MCF 10A (cell line): ENCODE data around the gene FOXP1. TPM values are rescaled to one million over a fixed set of nuclear protein-coding genes. Genes with fewer than 3 reads are reported as not detected.

Experiments
- BruUV-seq: library from RNA; stranded (reverse); fragments of 400-500 nt; replicated peaks from 2 replicates; lab custom pipeline; 2021; lab: Mats Ljungman, UMichigan
- CTCF ChIA-PET: fragments of 300-600 bp; sonication (Branson Sonifier 250); formaldehyde crosslinking; extraction: SDS; loops from one replicate; lab custom pipeline; 2021; ENCODE audit warnings: antibody characterized with exemption, inconsistent platforms; lab: Yijun Ruan, JAX
- POLR2A ChIA-PET: fragments of 300-600, 350-650 bp; sonication (Branson Sonifier 250); formaldehyde crosslinking; extraction: SDS; loops from one replicate; lab custom pipeline; 2020; ENCODE audit warnings: antibody characterized with exemption, inconsistent platforms; lab: Yijun Ruan, JAX
- DNase-seq: peaks from one replicate; pipeline ENCODE4 v3.0.0-alpha.2; 2018; ENCODE audit not compliant: unreplicated experiment
- H3K27ac Mint-ChIP-seq: one replicate; pipeline ENCODE4 v1.8.0; 2022; ENCODE audit warnings: mild to moderate bottlenecking, low read depth, mixed read lengths; ENCODE audit not compliant: unreplicated experiment
- H3K27me3 Mint-ChIP-seq: one replicate; pipeline ENCODE4 v1.8.0; 2022; ENCODE audit warnings: mixed read lengths; ENCODE audit not compliant: insufficient read depth, unreplicated experiment
- H3K36me3 Mint-ChIP-seq: one replicate; pipeline ENCODE4 v1.8.0; 2022; ENCODE audit warnings: mild to moderate bottlenecking, moderate library complexity, mixed read lengths; ENCODE audit not compliant: insufficient read depth, unreplicated experiment
- H3K4me1 Mint-ChIP-seq: one replicate; pipeline ENCODE4 v1.8.0; 2022; ENCODE audit warnings: mixed read lengths; ENCODE audit not compliant: insufficient read depth, unreplicated experiment
- H3K4me3 Mint-ChIP-seq: one replicate; pipeline ENCODE4 v1.8.0; 2022; ENCODE audit warnings: mild to moderate bottlenecking, moderate library complexity, mixed read lengths; ENCODE audit not compliant: unreplicated experiment
- H3K9me3 Mint-ChIP-seq: one replicate; pipeline ENCODE4 v1.8.0; 2022; ENCODE audit warnings: mixed read lengths; ENCODE audit not compliant: unreplicated experiment
- CTCF ChIP-seq: fragments of 200-600 bp; IDR thresholded peaks from one replicate; pipeline ENCODE4 v1.8.0; 2022; ENCODE audit warnings: antibody characterized with exemption, mild to moderate bottlenecking; ENCODE audit not compliant: unreplicated experiment
- intact Hi-C: fragments of 100-400 bp; cut with micrococcal nuclease; formaldehyde crosslinking; loops from 2 replicates; pipeline ENCODE4 v1.14.1; 2022
- total RNA-seq: library from RNA; stranded (reverse); gene quantifications from 2 replicates; pipeline ENCODE4 v1.2.3, GENCODE V29; 2022

FOXP1 gene
- total RNA-seq, 1 experiment from 2014 or later = 49.0 TPM

GRCh38 chr3:70982284-70982683, 601.2 kb downstream of the FOXP1 start:
- DNase-seq = no peak
- intact Hi-C loops = no loop called here
- no peak for TF ChIP-seq CTCF
- no peaks in the 10 kb centered on the region for H3K27me3 Mint-ChIP-seq
- peaks cover 53% of the 10 kb centered on the region for H3K36me3 Mint-ChIP-seq
- BruUV-seq = TSS peak; percentile 26
- ChIA-PET POLR2A (interaction anchor here (0.6 to 1.3 kb wide), 8 partner anchors 73 to 934 kb away, joined by 3 to 5 read pairs (median 3); no protein-coding TSS in a partner anchor), CTCF (interaction anchor here (0.8 kb wide), 1 partner anchor 604 kb away, joined by 3 read pairs; no protein-coding TSS in a partner anchor)
- no peaks in the 10 kb centered on the region for H3K9me3 Mint-ChIP-seq
- H3K27ac Mint-ChIP-seq = peak overlapping the region; percentile 99
- peak overlapping the region; percentile 62 for H3K4me3 Mint-ChIP-seq
- H3K4me1 Mint-ChIP-seq = peaks cover 22% of the 10 kb centered on the region

- Mint-ChIP-seq H3K4me3 (peak overlapping the region; percentile 26), H3K27me3 (no peaks in the 10 kb centered on the region), H3K4me1 (peaks cover 22% of the 10 kb centered on the region), H3K36me3 (peaks cover 51% of the 10 kb centered on the region), H3K9me3 (no peaks in the 10 kb centered on the region), H3K27ac (peak overlapping the region; percentile 99)
- TF ChIP-seq CTCF = no peak
- intact Hi-C loops = no loop called here
- CTCF ChIA-PET = interaction anchor here (0.7 kb wide), 1 partner anchor 141 kb away, joined by 4 read pairs; no protein-coding TSS in a partner anchor
- no peak for DNase-seq
- BruUV-seq = no TSS peak
- POLR2A ChIA-PET = interaction anchor here (0.7 to 1.3 kb wide), 2 partner anchors 81 to 176 kb away, joined by 3 to 4 read pairs; no protein-coding TSS in a partner anchor
Measured at GRCh38 chr3:70981231-70981880, 602.2 kb downstream of the FOXP1 start.

GRCh38 chr3:70980646-70981170, 602.8 kb downstream of the FOXP1 start:
- intact Hi-C loops = no loop called here
- Mint-ChIP-seq H3K36me3 (peaks cover 51% of the 10 kb centered on the region), H3K27ac (no peak overlapping the region), H3K4me1 (peaks cover 22% of the 10 kb centered on the region), H3K27me3 (no peaks in the 10 kb centered on the region), H3K4me3 (no peak overlapping the region), H3K9me3 (no peaks in the 10 kb centered on the region)
- ChIA-PET POLR2A (no interaction called here), CTCF (interaction anchor here (0.7 kb wide), 1 partner anchor 140 kb away, joined by 4 read pairs; no protein-coding TSS in a partner anchor)
- no TSS peak for BruUV-seq
- no peak for DNase-seq
- TF ChIP-seq CTCF = no peak

- no TSS peak for BruUV-seq
- Mint-ChIP-seq H3K4me1 (peaks cover 22% of the 10 kb centered on the region), H3K27me3 (no peaks in the 10 kb centered on the region), H3K36me3 (peaks cover 53% of the 10 kb centered on the region), H3K27ac (peak overlapping the region; percentile 35), H3K9me3 (no peaks in the 10 kb centered on the region), H3K4me3 (no peak overlapping the region)
- CTCF ChIA-PET = interaction anchor here (0.7 kb wide), 1 partner anchor 16 kb away, joined by 4 read pairs; no protein-coding TSS in a partner anchor
- DNase-seq = no peak
- intact Hi-C loops = no loop called here
- no peak for TF ChIP-seq CTCF
- POLR2A ChIA-PET = no interaction called here
Measured at GRCh38 chr3:70979983-70980645, 603.4 kb downstream of the FOXP1 start.
